Prostate gland (tissue), 2 donors: ENCODE data around the gene MN1.

Source experiments
- POLR2A ChIP-seq: fragments of 450-650 bp; IDR thresholded peaks from one replicate; pipeline ENCODE4 v1.6.1; 2016; ENCODE audit warnings: antibody characterized with exemption, mild to moderate bottlenecking
- TF ChIP-seq, protein P1 (sequence below), 4 experiments: fragments of 200-600 bp in 2 of 4; fragments of 450-650 bp in 2 of 4; sonication (generic) in 2 of 4; IDR thresholded peaks; 1 replicate in 3 of 4; 2 replicates in 1 of 4; pipeline ENCODE4 v1.5.1; 2016 to 2019; ENCODE audit warnings: antibody characterized with exemption in 4 of 4, mild to moderate bottlenecking in 2 of 4, moderate library complexity in 2 of 4

DNA sequence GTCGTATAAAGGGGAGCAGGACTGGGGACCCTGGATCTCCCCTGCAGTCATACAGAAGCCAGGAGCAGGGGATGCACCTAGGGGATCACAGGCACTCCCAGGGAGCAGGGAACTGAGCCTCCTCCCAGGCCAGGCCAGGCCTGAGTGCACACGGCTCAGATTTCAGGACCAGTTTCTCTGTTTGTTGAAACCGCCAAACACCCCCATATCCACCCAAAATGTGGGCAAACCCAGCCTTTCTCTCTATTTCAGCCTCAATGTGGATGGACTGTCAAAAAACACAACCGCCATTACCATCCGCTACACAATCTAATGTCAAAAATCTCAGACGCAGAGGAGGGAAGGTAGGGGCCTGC is 17.5 kb downstream of the MN1 start:
- TF ChIP-seq POLR2A = no peak
- TF ChIP-seq, protein P1, sequence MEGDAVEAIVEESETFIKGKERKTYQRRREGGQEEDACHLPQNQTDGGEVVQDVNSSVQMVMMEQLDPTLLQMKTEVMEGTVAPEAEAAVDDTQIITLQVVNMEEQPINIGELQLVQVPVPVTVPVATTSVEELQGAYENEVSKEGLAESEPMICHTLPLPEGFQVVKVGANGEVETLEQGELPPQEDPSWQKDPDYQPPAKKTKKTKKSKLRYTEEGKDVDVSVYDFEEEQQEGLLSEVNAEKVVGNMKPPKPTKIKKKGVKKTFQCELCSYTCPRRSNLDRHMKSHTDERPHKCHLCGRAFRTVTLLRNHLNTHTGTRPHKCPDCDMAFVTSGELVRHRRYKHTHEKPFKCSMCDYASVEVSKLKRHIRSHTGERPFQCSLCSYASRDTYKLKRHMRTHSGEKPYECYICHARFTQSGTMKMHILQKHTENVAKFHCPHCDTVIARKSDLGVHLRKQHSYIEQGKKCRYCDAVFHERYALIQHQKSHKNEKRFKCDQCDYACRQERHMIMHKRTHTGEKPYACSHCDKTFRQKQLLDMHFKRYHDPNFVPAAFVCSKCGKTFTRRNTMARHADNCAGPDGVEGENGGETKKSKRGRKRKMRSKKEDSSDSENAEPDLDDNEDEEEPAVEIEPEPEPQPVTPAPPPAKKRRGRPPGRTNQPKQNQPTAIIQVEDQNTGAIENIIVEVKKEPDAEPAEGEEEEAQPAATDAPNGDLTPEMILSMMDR (IDR thresholded peaks at IDR 0.05) = no peak
